GM12878 (cell line): ENCODE results near the gene ACER3. TPM values are rescaled to one million over a fixed set of nuclear protein-coding genes. Genes with fewer than 3 reads are reported as not detected.

ENCODE experiments used
- ATAC-seq: fragments of 200-7000 bp; cut with Tn5 transposase; 3 replicates; pipeline ENCODE4 v1.9.1; 2020; ENCODE audit warnings: mild to moderate bottlenecking, moderate library complexity
- BruUV-seq: library from RNA; stranded (reverse); fragments of 400-500 nt; replicated peaks from 2 replicates; lab custom pipeline; 2021; lab: Mats Ljungman, UMichigan
- CTCF ChIA-PET: fragments of 300-600 bp; sonication (Branson Sonifier 250); formaldehyde crosslinking; extraction: SDS; loops from one replicate; lab custom pipeline; 2021; ENCODE audit warnings: inconsistent platforms; lab: Yijun Ruan, JAX
- POLR2A ChIA-PET: fragments of 350-600 bp; formaldehyde crosslinking; extraction: SDS; loops from one replicate; lab custom pipeline; 2021; ENCODE audit warnings: inconsistent platforms; lab: Charles Lee
- RAD21 ChIA-PET: fragments of 300-600 bp; sonication (Branson Sonifier 250); formaldehyde crosslinking; loops from one replicate; lab custom pipeline; 2023; ENCODE audit warnings: antibody characterized with exemption; ENCODE audit not compliant: unreplicated experiment; lab: Charles Lee
- SMC1A ChIA-PET: fragments of 300-600 bp; sonication (Branson Sonifier 250); formaldehyde crosslinking; loops from one replicate; lab custom pipeline; 2023; ENCODE audit not compliant: unreplicated experiment, uncharacterized antibody; lab: Charles Lee
- DNase-seq: peaks from one replicate; pipeline ENCODE4 v3.0.0-alpha.2; 2011; ENCODE audit warnings: low read depth, low spot score
- FAIRE-seq: peaks from 3 replicates; lab custom pipeline; 2011; peaks lifted over from hg19 to GRCh38; lab: Jason Lieb, UNC
- H2AFZ ChIP-seq: 2 replicates; pipeline ENCODE4 v1.6.0; 2011; ENCODE audit warnings: low read depth, low read length, control low read depth; ENCODE audit not compliant: control insufficient read depth
- H3K27ac ChIP-seq: 2 replicates; pipeline ENCODE4 v1.5.1; 2011; ENCODE audit warnings: control low read depth; ENCODE audit not compliant: control insufficient read depth, insufficient read depth
- H3K27me3 ChIP-seq, 2 experiments: replicated peaks in 1 of 2; 2 replicates each; pipeline versions ENCODE4 v1.6.0 to v1.6.1; 2011; ENCODE audit warnings: low read length in 1 of 2; ENCODE audit not compliant: control insufficient read depth in 2 of 2, insufficient read depth in 2 of 2
- H3K36me3 ChIP-seq, 2 experiments: 2 replicates each; pipeline ENCODE4 v1.5.1; 2011; ENCODE audit warnings: low read length in 1 of 2; ENCODE audit not compliant: control insufficient read depth in 2 of 2, insufficient read depth in 2 of 2
- H3K4me1 ChIP-seq: 2 replicates; pipeline ENCODE4 v1.6.1; 2011; ENCODE audit warnings: mild to moderate bottlenecking, low read length, moderate library complexity, mixed read lengths; ENCODE audit not compliant: control insufficient read depth, insufficient read depth
- H3K4me2 ChIP-seq: 2 replicates; pipeline ENCODE4 v1.6.0; 2011; ENCODE audit warnings: control low read depth; ENCODE audit not compliant: control insufficient read depth, insufficient read depth
- H3K4me3 ChIP-seq: fragments of 200-600 bp; sonication (generic); 2 replicates; pipeline ENCODE4 v1.5.1; 2016
- H3K79me2 ChIP-seq: 2 replicates; pipeline ENCODE4 v1.6.0; 2011; ENCODE audit warnings: low read length; ENCODE audit not compliant: control insufficient read depth, insufficient read depth
- H3K9ac ChIP-seq: 2 replicates; pipeline ENCODE4 v1.8.0; 2011; ENCODE audit warnings: low read length, control low read depth, mixed read lengths; ENCODE audit not compliant: control insufficient read depth, insufficient read depth
- H3K9me3 ChIP-seq: replicated peaks from 3 replicates; pipeline ENCODE4 v1.5.1; 2011; ENCODE audit warnings: mild to moderate bottlenecking, low read length; ENCODE audit not compliant: control insufficient read depth, insufficient read depth
- H4K20me1 ChIP-seq: 2 replicates; pipeline ENCODE4 v1.6.0; 2011; ENCODE audit not compliant: control insufficient read depth, insufficient read depth
- CHD2 ChIP-seq: IDR thresholded peaks from 2 replicates; pipeline ENCODE4 v1.6.1; 2011; ENCODE audit warnings: low read depth, low read length, improper control_type of control experiment, borderline replicate concordance
- EGR1 ChIP-seq, 2 experiments: IDR thresholded peaks; 1 replicate in 1 of 2; 2 replicates in 1 of 2; pipeline ENCODE4 v1.6.1; 2011 to 2012; ENCODE audit warnings: low read depth in 2 of 2, low read length in 2 of 2, borderline replicate concordance in 1 of 2, mild to moderate bottlenecking in 1 of 2, moderate library complexity in 1 of 2
- EP300 ChIP-seq, 2 experiments: fragments of 150-350 bp in 1 of 2; IDR thresholded peaks; 2 replicates each; pipeline ENCODE4 v1.6.1; 2011 to 2012; ENCODE audit warnings: low read depth in 2 of 2, low read length in 2 of 2, borderline replicate concordance in 1 of 2, improper control_type of control experiment in 1 of 2, inconsistent platforms in 1 of 2; ENCODE audit not compliant: control insufficient read depth in 1 of 2
- FOXM1 ChIP-seq: IDR thresholded peaks from 2 replicates; pipeline ENCODE4 v1.6.1; 2012; ENCODE audit warnings: low read depth, mild to moderate bottlenecking, inconsistent platforms, low read length, moderate library complexity
- IKZF2 ChIP-seq, 2 experiments: fragments of 450-650 bp; IDR thresholded peaks; 2 replicates each; pipeline ENCODE4 v1.6.1; 2017; ENCODE audit warnings: mild to moderate bottlenecking in 2 of 2, moderate library complexity in 2 of 2
- MYC ChIP-seq: IDR thresholded peaks from 2 replicates; pipeline ENCODE4 v1.6.1; 2011; ENCODE audit warnings: mild to moderate bottlenecking, low read length, moderate library complexity, inconsistent platforms; ENCODE audit not compliant: insufficient read depth, insufficient replicate concordance, insufficient read length, severe bottlenecking
- NFYB ChIP-seq: IDR thresholded peaks from 2 replicates; pipeline ENCODE4 v1.6.1; 2011; ENCODE audit warnings: low read depth, mild to moderate bottlenecking, low read length, improper control_type of control experiment, moderate library complexity; ENCODE audit not compliant: insufficient read depth
- POU2F2 ChIP-seq: IDR thresholded peaks from 3 replicates; pipeline ENCODE4 v1.6.1; 2011; ENCODE audit warnings: low read depth, mild to moderate bottlenecking, low read length, borderline replicate concordance
- RAD21 ChIP-seq: IDR thresholded peaks from 2 replicates; pipeline ENCODE4 v1.6.1; 2011; ENCODE audit warnings: mild to moderate bottlenecking, low read depth, low read length, moderate library complexity; ENCODE audit not compliant: insufficient read depth
- RELA ChIP-seq: fragments of 450-650 bp; IDR thresholded peaks from 2 replicates; pipeline ENCODE4 v1.8.0; 2014; ENCODE audit warnings: borderline replicate concordance; ENCODE audit not compliant: partially characterized antibody
- RUNX3 ChIP-seq: IDR thresholded peaks from 2 replicates; pipeline ENCODE4 v1.6.1; 2012; ENCODE audit warnings: low read length, inconsistent platforms
- ZNF687 ChIP-seq: fragments of 450-650 bp; IDR thresholded peaks from 2 replicates; pipeline ENCODE4 v1.6.1; 2017; ENCODE audit warnings: mild to moderate bottlenecking, moderate library complexity
- WGBS: methylation state at CpG from one replicate; pipeline ENCODE4 v1.1.6; 2016; ENCODE audit warnings: low lambda C conversion rate; ENCODE audit not compliant: insufficient replicate concordance, insufficient coverage; ENCODE audit errors: missing lambda C conversion rate; 5-methylcytosine and 5-hydroxymethylcytosine counted together
- in situ Hi-C: fragments of 300-500 bp; cut with MboI; formaldehyde crosslinking; loops from 9 replicates; pipeline ENCODE4 v1.14.3; 2018; ENCODE audit warnings: mixed read lengths
- intact Hi-C: fragments of 100-400 bp; cut with micrococcal nuclease; formaldehyde crosslinking; loops from one replicate; pipeline ENCODE4 v1.14.2; 2022; ENCODE audit not compliant: unreplicated experiment
- polyA plus RNA-seq, 11 experiments: library from polyadenylated mRNA; depleted of rRNA in 4 of 11; unstranded in 6 of 11; stranded (reverse) in 5 of 11; fragments of >200 nt; fragmentation: Nextera tagmentation in 4 of 11; fragmentation: Illumina TruSeq in 1 of 11; extraction: Ambion mirVana in 4 of 11; extraction: Trizol in 1 of 11; gene quantifications; 1 replicate in 1 of 11; 2 replicates in 10 of 11; pipeline versions ENCODE4 v1.2.1 to v1.2.3, GENCODE V29; 2011 to 2016; ENCODE audit warnings: inconsistent platforms in 2 of 11, missing spikeins in 2 of 11, low read depth in 1 of 11
- total RNA-seq, 4 experiments: library from RNA; depleted of rRNA in 3 of 4; stranded (reverse); fragments of >200 nt in 3 of 4; fragmentation: Illumina TruSeq in 1 of 4; extraction: Trizol in 1 of 4; gene quantifications; 2 replicates each; pipeline versions ENCODE4 v1.2.1 to v1.2.3, GENCODE V29; 2013 to 2021
- TF ChIP-seq, protein P1 (sequence below): IDR thresholded peaks from 2 replicates; pipeline ENCODE4 v1.6.1; 2011; ENCODE audit warnings: mild to moderate bottlenecking, low read depth, low read length, moderate library complexity; ENCODE audit not compliant: insufficient replicate concordance

The ACER3 gene
- total and polyA plus RNA-seq, 10 of the 15 experiments (the other 5 are each of a cell fraction or from before 2014, with no cell fraction given): 2.8 to 17.4 (median 10.3) TPM

DNA sequence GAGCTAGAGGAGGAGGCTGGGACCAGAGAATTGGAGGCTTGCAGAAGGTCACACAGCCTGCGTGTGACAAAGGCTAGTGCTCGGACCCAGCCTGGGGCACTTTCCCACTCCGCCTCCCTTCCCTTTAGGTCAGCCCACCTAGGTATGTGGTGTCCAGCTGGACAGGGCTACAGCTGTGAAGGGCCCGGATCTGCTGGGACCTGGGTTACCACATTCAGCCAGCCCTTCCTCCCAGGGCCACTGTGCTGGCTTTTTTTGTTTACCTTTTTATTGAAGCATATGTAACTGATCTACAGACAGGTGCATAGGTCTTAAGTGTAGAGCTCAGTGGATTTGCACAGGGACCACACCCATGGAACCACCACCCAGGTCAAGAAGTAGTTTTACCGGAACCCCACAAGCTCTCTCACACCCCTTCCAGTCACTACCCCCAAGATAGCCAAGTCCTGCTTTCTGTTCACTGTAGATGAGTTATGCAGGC lies 214.7 kb downstream of the ACER3 start:
- Histone ChIP-seq H3K4me3 (no peak overlapping the region), H4K20me1 (no peaks in the 10 kb centered on the region), H3K4me2 (no peak overlapping the region), H3K27ac (no peak overlapping the region), H3K4me1 (peaks cover 4% of the 10 kb centered on the region), H2AFZ (no peak overlapping the region), H3K9me3 (no peaks in the 10 kb centered on the region; the same call in 2 of the 3 replicates), H3K27me3 (no peaks in the 10 kb centered on the region), H3K36me3 (no peaks in the 10 kb centered on the region), H3K79me2 (no peaks in the 10 kb centered on the region), H3K9ac (no peak overlapping the region)
- ChIA-PET CTCF (interaction anchor here (1.0 to 1.4 kb wide), 2 partner anchors 20 to 28 kb away, joined by 3 to 4 read pairs; no protein-coding TSS in a partner anchor), RAD21 (no interaction called here), SMC1A (interaction anchor here (1.2 kb wide), 1 partner anchor 16 kb away, joined by 3 read pairs; no protein-coding TSS in a partner anchor), POLR2A (no interaction called here)
- intact Hi-C loops (no loop called here), in situ Hi-C loops (no loop called here)
- no peak for DNase-seq
- no TSS peak for BruUV-seq
- TF ChIP-seq RELA (no peak), EP300 (IDR thresholded peaks at IDR 0.05; ENCODE audit: borderline replicate concordance in 1 of 2, control insufficient read depth in 1 of 2, low read depth in 2 of 2, low read length in 2 of 2) (no peak), RUNX3 (no peak), EGR1 (IDR thresholded peaks at IDR 0.05; ENCODE audit: borderline replicate concordance in 1 of 2, low read depth in 2 of 2, low read length in 2 of 2) (no peak), CHD2 (no peak), NFYB (no peak), FOXM1 (no peak), RAD21 (no peak), ZNF687 (no peak), POU2F2 (no peak), IKZF2 (IDR thresholded peaks at IDR 0.05) (no peak), MYC (no peak)
- TF ChIP-seq, protein P1, sequence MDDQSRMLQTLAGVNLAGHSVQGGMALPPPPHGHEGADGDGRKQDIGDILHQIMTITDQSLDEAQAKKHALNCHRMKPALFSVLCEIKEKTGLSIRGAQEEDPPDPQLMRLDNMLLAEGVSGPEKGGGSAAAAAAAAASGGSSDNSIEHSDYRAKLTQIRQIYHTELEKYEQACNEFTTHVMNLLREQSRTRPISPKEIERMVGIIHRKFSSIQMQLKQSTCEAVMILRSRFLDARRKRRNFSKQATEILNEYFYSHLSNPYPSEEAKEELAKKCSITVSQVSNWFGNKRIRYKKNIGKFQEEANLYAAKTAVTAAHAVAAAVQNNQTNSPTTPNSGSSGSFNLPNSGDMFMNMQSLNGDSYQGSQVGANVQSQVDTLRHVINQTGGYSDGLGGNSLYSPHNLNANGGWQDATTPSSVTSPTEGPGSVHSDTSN: no peak
- WGBS: 54% methylated on average over 5 of the region's 5 CpGs
- no peak for FAIRE-seq
- ATAC-seq: no peak
